HepG2 (cell line): ENCODE measurements around the gene C1QTNF12. TPM values are rescaled to one million over a fixed set of nuclear protein-coding genes. Genes with fewer than 3 reads are reported as not detected.

Experiments used
- ATAC-seq: fragments of 200-7000 bp; cut with Tn5 transposase; 3 replicates; pipeline ENCODE4 v1.9.1; 2020; ENCODE audit warnings: mild to moderate bottlenecking, moderate library complexity
- BruUV-seq: library from RNA; stranded (reverse); fragments of 400-500 nt; replicated peaks from 2 replicates; lab custom pipeline; 2021; lab: Mats Ljungman, UMichigan
- CTCF ChIA-PET: fragments of 300-600 bp; formaldehyde crosslinking; extraction: SDS; loops from one replicate; lab custom pipeline; 2021; ENCODE audit warnings: low total read pairs, inconsistent platforms, low intra/inter-chr PET ratio; lab: Yijun Ruan, JAX
- POLR2A ChIA-PET: fragments of 350-600 bp; sonication (Branson Sonifier 250); formaldehyde crosslinking; loops from one replicate; lab custom pipeline; 2020; ENCODE audit warnings: antibody characterized with exemption, inconsistent platforms; lab: Yijun Ruan, JAX
- DNase-seq: peaks from one replicate; pipeline ENCODE4 v3.0.0-alpha.2; 2015; ENCODE audit warnings: low spot score
- FAIRE-seq: peaks from 3 replicates; lab custom pipeline; 2011; peaks lifted over from hg19 to GRCh38; lab: Jason Lieb, UNC
- H2AFZ ChIP-seq: one replicate; pipeline ENCODE4 v1.6.1; 2011; ENCODE audit warnings: low read length, inconsistent platforms
- H3K27ac ChIP-seq: fragments of 300-600 bp; 3 replicates; pipeline ENCODE4 v1.8.0; 2011; ENCODE audit warnings: mixed run types, mild to moderate bottlenecking, mixed read lengths, low read length, inconsistent platforms; ENCODE audit not compliant: insufficient read depth; ENCODE audit errors: extremely low read length
- H3K27me3 ChIP-seq, 2 experiments: fragments of 200-600 bp in 1 of 2; 2 replicates in 1 of 2; 3 replicates in 1 of 2; pipeline versions ENCODE4 v1.6.0 to v1.8.0; 2011; ENCODE audit warnings: low read length in 2 of 2, mild to moderate bottlenecking in 2 of 2, moderate library complexity in 2 of 2, inconsistent platforms in 1 of 2; ENCODE audit not compliant: insufficient read depth in 2 of 2, control insufficient read depth in 1 of 2
- H3K36me3 ChIP-seq, 2 experiments: fragments of 200-600 bp in 1 of 2; replicated peaks in 1 of 2; 2 replicates in 1 of 2; 3 replicates in 1 of 2; pipeline versions ENCODE4 v1.5.1 to v1.8.0; 2011; ENCODE audit warnings: low read length in 2 of 2, inconsistent platforms in 1 of 2; ENCODE audit not compliant: insufficient read depth in 2 of 2, control insufficient read depth in 1 of 2
- H3K4me1 ChIP-seq: 2 replicates; pipeline ENCODE4 v1.5.1; 2012; ENCODE audit warnings: low read length, inconsistent platforms; ENCODE audit not compliant: insufficient read depth
- H3K4me2 ChIP-seq: 2 replicates; pipeline ENCODE4 v1.6.0; 2011; ENCODE audit warnings: low read depth, low read length, inconsistent platforms
- H3K4me3 ChIP-seq, 3 experiments: fragments of 200-600 bp in 1 of 3; sonication (generic), shearing (Covaris generic) in 1 of 3; replicated peaks in 1 of 3; 2 replicates each; pipeline ENCODE4 v1.5.1; 2011 to 2016; ENCODE audit warnings: low read length in 3 of 3, inconsistent platforms in 2 of 3, low read depth in 2 of 3, mild to moderate bottlenecking in 2 of 3, control low read depth in 1 of 3, mixed read lengths in 1 of 3; ENCODE audit not compliant: insufficient read depth in 1 of 3
- H3K79me2 ChIP-seq: one replicate; pipeline ENCODE4 v1.6.1; 2011; ENCODE audit warnings: low read length, inconsistent platforms; ENCODE audit not compliant: insufficient read depth
- H3K9ac ChIP-seq: 2 replicates; pipeline ENCODE4 v1.6.0; 2011; ENCODE audit warnings: mild to moderate bottlenecking, low read depth, low read length, inconsistent platforms; ENCODE audit not compliant: insufficient read depth
- H3K9me3 ChIP-seq: 2 replicates; pipeline ENCODE4 v1.5.1; 2012; ENCODE audit warnings: mild to moderate bottlenecking, low read length
- H4K20me1 ChIP-seq: 2 replicates; pipeline ENCODE4 v1.6.0; 2011; ENCODE audit warnings: inconsistent platforms, mild to moderate bottlenecking, low read length, moderate library complexity; ENCODE audit not compliant: insufficient read depth
- HMG20B ChIP-seq: conservative IDR thresholded peaks from 2 replicates; pipeline ENCODE4 v1.6.1; 2016; ENCODE audit warnings: missing genetic modification reagents, missing compliant biosample characterization
- HNRNPLL ChIP-seq: fragments of 200-400 bp; formaldehyde crosslinking; IDR thresholded peaks from 2 replicates; pipeline ENCODE4 v1.6.1; 2017; ENCODE audit warnings: mild to moderate bottlenecking, low read depth, low read length; ENCODE audit not compliant: poor library complexity, severe bottlenecking
- JUNB ChIP-seq: sonication (generic); formaldehyde crosslinking; IDR thresholded peaks from 2 replicates; pipeline ENCODE4 v1.8.0; 2022; ENCODE audit warnings: missing genetic modification reagents, mild to moderate bottlenecking, borderline replicate concordance
- PAXIP1 ChIP-seq: sonication (generic); formaldehyde crosslinking; conservative IDR thresholded peaks from 2 replicates; pipeline ENCODE4 v1.4.0; 2020; ENCODE audit warnings: mild to moderate bottlenecking, missing genetic modification reagents, moderate library complexity
- TEAD2 ChIP-seq: sonication (generic); formaldehyde crosslinking; IDR thresholded peaks from 2 replicates; pipeline ENCODE4 v1.9.0; 2021; ENCODE audit warnings: missing genetic modification reagents
- U2AF2 ChIP-seq: fragments of 200-400 bp; formaldehyde crosslinking; IDR thresholded peaks from 2 replicates; pipeline ENCODE4 v1.6.1; 2017; ENCODE audit warnings: low read depth, mild to moderate bottlenecking, low read length
- ZFP37 ChIP-seq: sonication (generic); formaldehyde crosslinking; IDR thresholded peaks from 2 replicates; pipeline ENCODE4 v1.4.0; 2020; ENCODE audit warnings: missing genetic modification reagents, borderline replicate concordance
- ZFYVE20 ChIP-seq: sonication (generic); formaldehyde crosslinking; IDR thresholded peaks from 2 replicates; pipeline ENCODE4 v1.8.0; 2023; ENCODE audit warnings: low read depth, mild to moderate bottlenecking, moderate library complexity, missing genetic modification reagents, borderline replicate concordance
- ZNF674 ChIP-seq: sonication (generic); formaldehyde crosslinking; IDR thresholded peaks from 2 replicates; pipeline ENCODE4 v1.5.0; 2020; ENCODE audit warnings: low read depth, mild to moderate bottlenecking, missing genetic modification reagents
- WGBS: methylation state at CpG from one replicate; pipeline ENCODE4 v1.1.6; 2017; ENCODE audit warnings: low lambda C conversion rate; 5-methylcytosine and 5-hydroxymethylcytosine counted together
- in situ Hi-C: cut with HindIII; loops from 2 replicates; pipeline ENCODE4 v1.10.0; 2017; ENCODE audit warnings: low pct_unique_long_range_greater_than_20kb; ENCODE audit not compliant: extremely low pct_ligation_motif_present
- intact Hi-C: fragments of 100-400 bp; cut with micrococcal nuclease; formaldehyde crosslinking; loops from one replicate; pipeline ENCODE4 v1.10.0; 2022; ENCODE audit not compliant: unreplicated experiment
- polyA plus RNA-seq, 8 experiments: library from polyadenylated mRNA; depleted of rRNA in 3 of 8; stranded (reverse) in 7 of 8; unstranded in 1 of 8; fragments of >200 nt; fragmentation: Illumina TruSeq in 4 of 8; extraction: Trizol in 4 of 8; gene quantifications; 2 replicates each; pipeline versions ENCODE4 v1.2.1 to v1.2.3, GENCODE V29; 2011 to 2016; ENCODE audit warnings: low read depth in 4 of 8, missing spikeins in 1 of 8, mixed read lengths in 1 of 8; ENCODE audit not compliant: insufficient read depth in 1 of 8
- total RNA-seq, 5 experiments: library from RNA; depleted of rRNA; stranded (reverse); fragments of >200 nt; fragmentation: Illumina TruSeq; extraction: Trizol; gene quantifications; 2 replicates each; pipeline ENCODE4 v1.2.3, GENCODE V29; 2016; ENCODE audit warnings: low read depth in 1 of 5

The C1QTNF12 gene
- total and polyA plus RNA-seq, 2 of the 13 experiments (the other 11 are each of a cell fraction or from before 2014, with no cell fraction given): 0.18 to 0.64 TPM

GRCh38 chr1:1217621-1218523 lies 28.6 kb downstream of the C1QTNF12 start:
- no peak overlapping the region for H3K4me3 ChIP-seq
- H2AFZ ChIP-seq: no peak overlapping the region
- no TSS peak for BruUV-seq
- ATAC-seq (no peak), DNase-seq (no peak), FAIRE-seq (no peak)
- CTCF ChIA-PET: no interaction called here
- no peak overlapping the region for H3K4me2 ChIP-seq
- TF ChIP-seq HNRNPLL: no peak
- TF ChIP-seq TEAD2 (CRISPR knock-in tag): no peak
- no peak for TF ChIP-seq JUNB
- no peak for TF ChIP-seq PAXIP1 (CRISPR knock-in tag)
- TF ChIP-seq ZFYVE20 (CRISPR knock-in tag): no peak
- TF ChIP-seq HMG20B (CRISPR knock-in tag): no peak
- no peak for TF ChIP-seq ZNF674
- TF ChIP-seq U2AF2: no peak
- no peak for TF ChIP-seq ZFP37 (CRISPR knock-in tag)
- in situ Hi-C loops (no loop called here), intact Hi-C loops (no loop called here)
- no peaks in the 10 kb centered on the region for H3K9me3 ChIP-seq
- H3K4me1 ChIP-seq: no peaks in the 10 kb centered on the region
- H3K9ac ChIP-seq: no peak overlapping the region
- WGBS: 97% methylated on average over 44 of the region's 52 CpGs
- H3K27me3 ChIP-seq: 0 out of 5 replicates have a peak, but pooled peaks cover 0 to 6% of the 10 kb centered on the region in 2 experiments
- H3K79me2 ChIP-seq: no peaks in the 10 kb centered on the region
- H4K20me1 ChIP-seq: no peaks in the 10 kb centered on the region
- POLR2A ChIA-PET: no interaction called here
- peaks cover 21 to 45% of the 10 kb centered on the region in 2 experiments; a peak in 4 of 5 replicates for H3K36me3 ChIP-seq
- H3K27ac ChIP-seq: no peak overlapping the region
